ENCODE data around the gene ZFY. TPM values are rescaled to one million over a fixed set of nuclear protein-coding genes. Genes with fewer than 3 reads are reported as not detected.

ZFY gene
- total RNA-seq, 2 donors from 2014 or later, result 11.5 to 14.0 TPM

- WGBS, result 90% methylated on average over 1 of the region's 1 CpG
Measured at GRCh38 chrY:2893471-2893870, 41.7 kb upstream of the ZFY start.

GRCh38 chrY:2896050-2896449, 39.1 kb upstream of the ZFY start:
- Histone ChIP-seq H3K9me3 (no peaks in the 10 kb centered on the region), H3K4me1 (replicated peaks) (no peaks in the 10 kb centered on the region), H3K4me3 (no peak overlapping the region), H3K36me3 (no peaks in the 10 kb centered on the region), H3K27ac (no peak overlapping the region), H3K27me3 (replicated peaks; ENCODE audit: insufficient read depth) (no peaks in the 10 kb centered on the region)
- 100% methylated on average over 2 of the region's 2 CpGs for WGBS
- no peak for DNase-seq (ENCODE audit: low spot score)
- intact Hi-C loops (cut with DNase I), result no loop called here
- no peak for TF ChIP-seq CTCF (IDR thresholded peaks at IDR 0.05)
- no peak for TF ChIP-seq POLR2AphosphoS5 (IDR thresholded peaks at IDR 0.05)
- TF ChIP-seq POLR2A (IDR thresholded peaks at IDR 0.05), result no peak

More at GRCh38 chrY:2893471-2893870, 41.7 kb upstream of the ZFY start:
- H3K27ac ChIP-seq, result no peak overlapping the region
- H3K4me3 ChIP-seq, result no peak overlapping the region
- TF ChIP-seq POLR2A (IDR thresholded peaks at IDR 0.05) (no peak), CTCF (IDR thresholded peaks at IDR 0.05) (no peak), POLR2AphosphoS5 (IDR thresholded peaks at IDR 0.05) (no peak)
- no peaks in the 10 kb centered on the region for H3K4me1 ChIP-seq (replicated peaks)
- no peaks in the 10 kb centered on the region for H3K36me3 ChIP-seq
- intact Hi-C loops (cut with DNase I), result no loop called here
- H3K27me3 ChIP-seq (replicated peaks; ENCODE audit: insufficient read depth), result no peaks in the 10 kb centered on the region
- no peaks in the 10 kb centered on the region for H3K9me3 ChIP-seq
- DNase-seq (ENCODE audit: low spot score), result no peak

GRCh38 chrY:2907356-2907755, 27.8 kb upstream of the ZFY start:
- H3K9me3 ChIP-seq, result no peaks in the 10 kb centered on the region
- H3K27me3 ChIP-seq (replicated peaks; ENCODE audit: insufficient read depth), result no peaks in the 10 kb centered on the region
- H3K4me3 ChIP-seq, result no peak overlapping the region
- no peak for TF ChIP-seq POLR2A (IDR thresholded peaks at IDR 0.05)
- no peaks in the 10 kb centered on the region for H3K36me3 ChIP-seq
- no peak overlapping the region for H3K27ac ChIP-seq
- H3K4me1 ChIP-seq (replicated peaks), result no peaks in the 10 kb centered on the region
- WGBS, result 52% methylated on average over 1 of the region's 1 CpG
- intact Hi-C loops (cut with DNase I), result no loop called here
- no peak for DNase-seq (ENCODE audit: low spot score)

GRCh38 chrY:2913066-2913815, 21.9 kb upstream of the ZFY start:
- no peak overlapping the region for H3K4me3 ChIP-seq
- no peaks in the 10 kb centered on the region for H3K4me1 ChIP-seq (replicated peaks)
- no peak overlapping the region for H3K27ac ChIP-seq
- H3K36me3 ChIP-seq, result no peaks in the 10 kb centered on the region
- DNase-seq (ENCODE audit: low spot score), result no peak
- intact Hi-C loops (cut with DNase I), result no loop called here
- no peaks in the 10 kb centered on the region for H3K9me3 ChIP-seq
- TF ChIP-seq POLR2A (IDR thresholded peaks at IDR 0.05) (no peak), CTCF (IDR thresholded peaks at IDR 0.05) (no peak), POLR2AphosphoS5 (IDR thresholded peaks at IDR 0.05) (no peak)
- no peaks in the 10 kb centered on the region for H3K27me3 ChIP-seq (replicated peaks; ENCODE audit: insufficient read depth)

GRCh38 chrY:2934078-2934477, 1.1 kb upstream of the ZFY start:
- H3K4me1 ChIP-seq (replicated peaks), result no peaks in the 10 kb centered on the region
- WGBS, result 8% methylated on average over 10 of the region's 10 CpGs
- peak; percentile 15 for DNase-seq (ENCODE audit: low spot score)
- no peak for TF ChIP-seq POLR2A (IDR thresholded peaks at IDR 0.05)
- peak in 1 of 4 experiments; percentile 9 for TF ChIP-seq CTCF (IDR thresholded peaks at IDR 0.05)
- H3K9me3 ChIP-seq, result no peaks in the 10 kb centered on the region
- H3K27ac ChIP-seq, result peak overlapping the region; percentile 97
- intact Hi-C loops (cut with DNase I), result loop anchor here (10.0 kb wide), 1 partner anchor 89 kb away; the partner anchor contains the start of gene RPS4Y1
- no peaks in the 10 kb centered on the region for H3K27me3 ChIP-seq (replicated peaks; ENCODE audit: insufficient read depth)
- H3K4me3 ChIP-seq, result peak overlapping the region in 1 of 2 donors; percentile 44
- no peaks in the 10 kb centered on the region for H3K36me3 ChIP-seq
